Caki2 (cell line): ENCODE data around the gene ANK2. TPM values are rescaled to one million over a fixed set of nuclear protein-coding genes. Genes with fewer than 3 reads are reported as not detected.

Experiments
- DNase-seq: peaks from one replicate; pipeline ENCODE4 v3.0.0-alpha.2; 2015; ENCODE audit warnings: low read depth
- in situ Hi-C: cut with HindIII; loops from 2 replicates; pipeline ENCODE4 v1.10.0; 2016; ENCODE audit warnings: low sequenced_read_pairs, low pct_unique_long_range_greater_than_20kb, mixed read lengths
- total RNA-seq: library from RNA; depleted of rRNA; stranded (reverse); fragments of >200 nt; shearing (Covaris generic); gene quantifications from 2 replicates; pipeline ENCODE4 v1.2.3, GENCODE V29; 2014; ENCODE audit warnings: low replicate concordance

Gene ANK2
- total RNA-seq, 1 experiment from 2014 or later = 8.3 TPM

DNA sequence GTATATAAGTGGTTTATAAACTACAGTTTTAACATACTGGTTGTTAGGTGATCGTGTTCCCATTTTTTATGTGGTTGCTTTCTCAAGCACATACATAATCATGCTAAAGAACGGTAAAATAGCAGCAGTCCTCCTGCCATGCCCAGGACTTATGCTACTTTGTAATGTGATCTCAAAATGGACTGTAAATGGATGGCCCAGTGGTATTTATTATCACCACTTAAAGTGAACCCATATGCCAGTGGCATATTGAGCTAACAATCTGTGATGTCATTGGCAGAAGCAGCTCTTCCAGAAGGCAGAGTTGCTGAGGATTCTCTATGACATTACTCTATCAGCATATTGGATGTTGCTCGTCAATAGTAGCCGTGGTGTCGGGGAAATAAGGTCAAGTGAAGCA is 28.6 kb downstream of the ANK2 start:
- no peak for DNase-seq
- in situ Hi-C loops = no loop called here

DNA sequence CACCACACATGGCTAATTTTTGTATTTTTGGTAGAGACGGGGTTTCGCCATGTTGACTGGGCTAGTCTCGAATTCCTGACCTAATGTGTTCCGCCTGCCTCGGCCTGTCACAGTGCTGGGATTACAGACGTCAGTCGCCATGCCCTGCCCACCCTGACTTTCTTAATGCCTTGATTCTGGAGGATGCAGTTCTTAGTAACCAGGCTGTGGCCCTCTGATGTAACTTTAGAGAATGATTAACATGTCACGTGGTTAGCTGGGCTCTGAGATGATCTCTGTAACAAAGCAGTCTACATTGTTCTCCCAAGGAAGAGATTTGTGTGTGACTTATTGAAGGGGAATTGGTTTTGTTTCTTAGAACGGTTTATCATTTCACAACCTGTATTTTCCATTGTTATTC is 30.6 kb downstream of the ANK2 start:
- peak; percentile 89 for DNase-seq
- in situ Hi-C loops = no loop called here

DNA sequence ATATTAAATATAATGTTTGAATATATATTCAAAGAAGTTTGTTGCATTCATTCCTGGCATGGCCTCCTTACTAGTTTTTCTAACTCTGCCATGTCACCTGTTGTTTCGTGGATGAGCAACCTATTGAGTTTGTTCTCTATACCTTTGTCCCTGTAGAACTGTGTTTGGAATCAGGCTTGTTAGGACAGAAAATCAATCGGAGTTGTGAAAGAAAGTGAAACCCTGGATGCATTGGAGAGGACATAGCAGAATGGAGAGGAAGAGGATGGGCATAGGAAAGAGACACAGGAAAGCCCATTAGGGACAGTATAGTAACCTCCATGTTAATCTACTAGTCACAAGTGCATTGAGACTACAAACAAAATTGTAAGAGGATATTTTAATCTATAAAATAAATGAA is 31.2 kb downstream of the ANK2 start:
- no peak for DNase-seq
- in situ Hi-C loops = no loop called here

DNA sequence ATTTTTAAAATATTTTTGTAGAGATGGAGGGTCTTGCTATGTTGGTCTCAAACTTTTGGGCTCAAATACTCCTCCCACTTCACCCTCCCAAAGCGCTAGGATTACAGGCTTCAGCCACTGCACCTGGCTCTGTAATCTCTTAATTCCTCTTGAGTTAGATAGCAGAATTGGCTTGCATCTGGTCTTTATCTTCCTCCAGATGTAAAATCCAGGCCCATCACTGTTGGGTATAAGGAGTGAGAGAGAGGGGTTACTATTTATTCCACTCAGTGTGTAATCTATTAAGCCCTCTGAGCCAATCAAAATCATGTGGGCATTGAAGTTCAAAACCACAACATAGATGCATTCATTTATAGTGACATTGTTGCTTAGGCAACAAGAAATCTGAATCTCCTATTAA is 33.9 kb downstream of the ANK2 start:
- DNase-seq = no peak
- in situ Hi-C loops = no loop called here

DNA sequence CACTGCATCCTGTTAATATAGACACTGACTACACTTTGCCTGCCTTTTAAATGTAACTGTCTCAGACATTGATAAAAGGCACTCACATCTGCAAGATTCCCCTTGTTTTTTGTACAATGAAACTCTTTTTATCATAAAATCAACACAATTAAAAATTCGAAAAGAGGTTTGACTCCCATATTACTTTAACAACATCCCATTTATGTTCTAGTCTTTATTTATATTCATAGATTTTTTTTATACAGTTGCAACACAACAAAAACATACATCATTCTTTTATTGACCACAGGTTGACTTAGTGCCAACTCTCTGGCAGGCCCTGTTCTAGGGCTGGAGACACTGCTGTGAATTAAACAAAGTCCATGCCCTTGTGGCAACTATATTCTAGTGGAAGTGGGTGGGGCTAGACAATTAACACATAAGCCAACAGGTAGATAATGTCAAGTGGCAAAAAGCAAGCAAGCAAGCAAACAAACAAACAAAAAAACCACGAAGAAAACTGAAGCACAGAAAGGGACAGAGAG is 36.8 kb downstream of the ANK2 start:
- in situ Hi-C loops = no loop called here

DNA sequence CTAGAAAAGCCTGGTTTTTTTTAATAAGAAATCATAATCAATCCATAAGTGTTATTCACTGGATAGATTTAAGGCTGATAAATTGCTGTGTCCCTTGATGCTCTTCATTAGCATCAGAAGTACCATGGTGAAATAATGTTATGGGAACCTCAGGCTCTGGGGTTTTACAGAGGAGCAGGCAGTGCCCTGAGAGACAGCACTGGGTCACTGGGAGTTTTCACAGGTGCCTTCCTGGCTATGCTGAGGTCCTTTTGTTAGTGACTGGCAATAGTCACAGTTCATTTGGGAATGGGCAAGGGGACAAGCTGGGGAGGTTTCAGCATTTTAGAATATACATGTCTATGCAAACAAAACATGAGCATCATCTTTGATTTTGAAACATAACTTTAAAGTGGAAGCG is 38.6 kb downstream of the ANK2 start:
- in situ Hi-C loops = no loop called here
- no peak for DNase-seq

More for the DNA sequence above, 36.8 kb downstream of the ANK2 start:
- no peak for DNase-seq

DNA sequence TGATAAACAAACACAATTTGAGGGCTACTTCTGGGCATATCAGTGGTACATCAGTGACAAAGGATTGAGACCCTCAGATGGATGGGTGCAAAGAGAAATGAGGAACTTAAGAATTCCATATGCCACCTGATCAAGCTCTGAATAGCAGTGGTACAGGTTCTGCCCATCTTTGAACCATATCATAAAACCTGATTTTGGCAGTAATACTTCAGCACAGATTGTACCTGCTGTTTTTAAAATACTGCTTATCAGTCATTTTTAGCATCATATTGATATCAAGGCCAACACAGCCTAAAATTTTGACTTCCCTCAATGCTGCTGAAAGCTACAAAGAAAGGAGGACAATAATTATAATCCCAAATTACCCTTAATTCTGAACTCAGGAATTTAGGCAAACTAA is 41.5 kb downstream of the ANK2 start:
- in situ Hi-C loops = no loop called here

DNA sequence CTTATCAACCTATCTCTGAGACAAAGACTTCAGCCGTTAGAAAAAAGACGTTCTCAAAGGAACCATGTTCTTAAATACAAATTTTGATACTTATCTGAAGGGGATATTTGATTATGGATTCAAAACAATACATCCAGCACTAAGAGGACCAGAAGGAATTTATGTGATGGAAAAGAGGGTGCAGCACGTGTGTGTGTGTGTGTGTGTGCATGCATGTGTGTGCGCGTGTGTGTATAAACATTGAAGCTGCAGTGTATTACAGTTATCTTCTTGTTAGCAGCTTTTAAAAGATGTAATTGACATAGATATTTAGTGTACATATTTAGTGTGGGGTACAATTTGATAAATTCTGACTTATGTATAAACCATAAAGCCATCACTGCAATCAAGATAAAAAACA is 44.9 kb downstream of the ANK2 start:
- in situ Hi-C loops = no loop called here
- DNase-seq = no peak

More for the DNA sequence above, 41.5 kb downstream of the ANK2 start:
- DNase-seq = no peak

DNA sequence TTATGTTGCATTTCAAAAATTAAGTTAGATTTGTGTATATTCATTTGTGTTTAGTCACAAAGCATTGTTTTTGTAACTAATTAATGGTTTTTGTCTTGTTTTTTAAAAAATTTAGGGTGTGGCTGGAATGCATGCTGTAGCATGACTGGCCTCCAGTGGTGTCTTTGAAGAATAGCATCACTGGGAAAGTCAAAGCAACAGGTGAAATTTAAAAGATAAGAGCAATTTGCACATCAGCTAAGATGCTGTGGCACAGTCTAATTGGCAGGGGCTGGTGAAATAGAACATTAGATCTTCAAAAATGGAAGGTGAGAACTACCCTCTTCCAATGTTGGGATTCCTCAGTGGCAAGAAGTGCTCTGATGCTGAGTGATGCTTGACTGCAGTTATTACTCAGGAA is 45.3 kb downstream of the ANK2 start:
- DNase-seq = peak; percentile 14
- in situ Hi-C loops = no loop called here

DNA sequence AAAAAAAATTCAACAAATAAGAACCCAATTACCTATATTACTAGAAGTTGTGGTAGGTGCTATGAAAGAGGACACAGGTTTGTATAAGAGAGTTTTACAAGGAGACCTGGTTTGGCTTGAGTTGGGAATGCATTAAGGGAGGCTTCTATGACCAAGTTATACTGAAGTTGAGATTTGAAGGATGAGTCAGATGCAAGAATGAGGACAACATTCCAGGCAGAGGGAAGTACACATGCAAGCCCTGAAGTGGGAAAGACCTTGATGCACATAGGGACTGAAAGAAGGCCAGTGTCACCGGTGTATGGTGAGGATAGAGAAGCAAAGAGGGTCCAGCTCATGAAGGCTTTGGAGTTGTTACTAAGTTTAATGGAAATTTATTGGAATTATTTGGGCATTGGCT is 52.2 kb downstream of the ANK2 start:
- no peak for DNase-seq

DNA sequence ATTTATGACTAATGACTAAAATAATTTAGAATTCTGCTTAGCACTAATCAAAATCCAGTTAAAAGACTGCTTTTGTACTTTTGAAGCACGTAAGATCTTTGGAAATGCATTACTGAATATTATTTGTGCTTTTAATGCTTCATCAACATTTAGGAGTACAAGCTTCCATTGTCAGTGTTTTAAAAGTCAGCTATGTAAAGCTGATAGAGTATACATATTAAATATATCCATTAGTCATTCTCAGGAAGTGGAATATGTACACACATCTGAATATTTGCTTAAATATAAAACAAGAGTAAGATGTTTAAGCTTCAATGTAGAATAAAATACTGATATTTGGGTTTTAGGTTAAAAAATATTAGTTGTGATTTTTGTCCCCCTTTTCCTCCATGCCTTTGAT is 54.1 kb downstream of the ANK2 start:
- DNase-seq = no peak
- in situ Hi-C loops = no loop called here

More for the DNA sequence above, 52.2 kb downstream of the ANK2 start:
- in situ Hi-C loops = no loop called here

DNA sequence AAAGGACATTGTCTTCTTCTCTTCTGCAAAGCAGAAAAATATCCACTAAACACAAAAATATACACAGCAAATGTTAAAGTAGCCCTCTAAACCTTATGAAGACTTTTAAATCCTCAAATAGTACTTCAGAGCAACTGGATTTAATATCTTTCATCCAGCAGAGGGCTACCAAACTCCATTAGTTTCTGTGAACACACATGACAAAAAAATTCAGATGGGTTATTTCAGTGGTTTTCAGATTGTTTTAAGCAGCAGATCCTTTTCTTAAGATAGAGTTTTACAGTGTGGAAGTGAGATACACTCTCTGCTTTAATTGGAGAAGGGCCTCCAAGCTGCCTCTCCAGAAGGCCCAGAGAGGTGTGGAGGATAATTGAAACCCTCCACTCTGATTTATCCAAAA is 56.7 kb downstream of the ANK2 start:
- in situ Hi-C loops = no loop called here
- peak; percentile 16 for DNase-seq

DNA sequence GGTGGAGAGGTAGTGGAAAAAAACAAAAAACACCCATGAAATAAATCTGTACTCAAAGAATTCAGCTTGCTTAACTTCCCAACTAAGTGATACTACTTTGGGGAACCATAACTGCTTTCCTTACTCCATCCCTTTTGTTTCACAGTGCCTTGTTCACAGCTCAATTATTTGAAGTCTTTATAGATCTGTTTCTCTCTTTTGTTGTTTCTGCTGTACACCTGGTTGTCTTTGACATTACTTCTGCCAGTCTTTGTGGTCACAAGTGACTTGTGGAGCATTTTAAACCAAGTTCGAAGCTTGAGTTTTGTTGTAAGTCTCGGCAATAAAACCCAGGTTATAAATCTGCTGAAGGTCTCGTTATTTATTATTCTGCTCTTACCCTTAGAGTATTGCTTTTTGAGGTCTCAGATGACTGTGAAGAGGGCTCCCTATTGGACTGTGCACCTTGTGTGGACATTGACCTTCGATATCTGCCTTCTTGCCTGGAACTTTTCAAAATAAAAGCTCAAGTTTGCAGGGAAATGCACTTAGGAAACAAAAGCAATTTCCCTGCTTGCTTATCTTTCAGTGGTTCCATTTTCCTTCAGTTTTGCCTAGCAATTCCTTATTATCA is 59.8 kb downstream of the ANK2 start:
- no peak for DNase-seq

DNA sequence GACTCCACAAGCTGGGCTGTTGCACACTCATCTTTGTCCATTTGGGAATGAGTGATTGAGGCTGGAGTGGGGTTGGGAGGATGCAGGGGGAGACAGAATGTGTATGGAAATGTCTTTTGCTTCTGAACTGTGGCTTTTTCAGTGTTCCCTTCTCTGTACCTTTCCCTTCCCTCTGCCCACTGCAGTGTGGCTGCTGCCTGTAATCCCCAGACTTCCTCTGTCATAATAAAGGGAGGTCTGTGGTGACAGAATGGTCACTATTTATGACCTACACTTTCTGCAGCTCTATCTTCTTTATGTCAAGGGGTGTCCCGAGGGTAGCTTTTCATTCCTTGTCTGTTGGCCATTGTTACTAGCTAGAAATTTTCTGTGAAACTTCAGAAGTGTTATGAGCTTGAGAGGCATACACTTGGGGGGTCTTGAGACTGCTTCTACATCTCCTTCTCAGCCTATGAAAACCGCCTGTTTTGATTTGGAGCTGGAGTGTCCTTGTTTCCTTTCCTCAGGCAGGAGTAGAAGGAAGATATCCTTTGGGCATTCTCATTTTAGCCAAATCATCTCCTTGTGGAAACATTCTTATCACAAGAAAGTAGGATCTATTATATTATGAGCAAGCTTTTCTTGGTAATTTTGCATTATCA is 63.0 kb downstream of the ANK2 start:
- DNase-seq = no peak
- in situ Hi-C loops = no loop called here

More for the DNA sequence above, 59.8 kb downstream of the ANK2 start:
- in situ Hi-C loops = no loop called here

DNA sequence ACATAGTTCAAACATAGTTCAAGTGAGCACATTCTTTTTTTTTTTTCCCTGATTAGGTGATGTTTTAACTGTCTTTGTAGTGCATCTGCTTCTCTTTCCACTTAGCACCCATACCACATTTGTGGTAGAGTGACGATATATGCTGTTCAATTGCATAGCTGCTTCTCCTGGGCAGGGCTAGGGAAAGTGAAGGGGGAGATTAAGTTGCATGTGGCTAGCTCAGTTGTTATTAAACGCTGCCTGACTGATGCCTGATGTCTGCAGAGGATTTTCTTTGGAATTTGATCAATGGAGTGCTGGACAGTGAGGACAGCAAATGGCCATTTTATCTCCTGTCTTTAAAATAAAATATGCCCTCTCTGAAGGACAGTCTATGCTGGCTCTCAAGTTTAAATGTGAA is 63.7 kb downstream of the ANK2 start:
- DNase-seq = no peak
- in situ Hi-C loops = no loop called here

DNA sequence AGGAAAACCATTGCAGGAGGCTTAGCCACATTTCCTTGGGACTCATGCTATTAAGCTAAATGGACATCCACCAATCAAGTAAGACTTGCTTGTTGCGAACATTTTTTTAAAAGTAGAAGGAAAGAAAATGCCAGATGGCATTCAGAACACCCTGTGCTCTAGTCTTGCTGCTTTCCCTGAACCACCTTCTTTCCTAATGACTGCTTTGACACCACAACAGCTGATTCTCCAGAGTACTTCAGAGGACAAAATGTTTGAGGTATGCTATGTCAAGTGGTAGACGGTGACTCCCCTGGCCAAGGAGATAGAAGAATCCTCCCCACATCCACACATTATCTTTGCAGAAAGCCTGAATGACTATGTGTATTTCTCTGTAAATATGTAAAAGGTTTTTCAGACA is 65.4 kb downstream of the ANK2 start:
- no peak for DNase-seq
- in situ Hi-C loops = no loop called here

DNA sequence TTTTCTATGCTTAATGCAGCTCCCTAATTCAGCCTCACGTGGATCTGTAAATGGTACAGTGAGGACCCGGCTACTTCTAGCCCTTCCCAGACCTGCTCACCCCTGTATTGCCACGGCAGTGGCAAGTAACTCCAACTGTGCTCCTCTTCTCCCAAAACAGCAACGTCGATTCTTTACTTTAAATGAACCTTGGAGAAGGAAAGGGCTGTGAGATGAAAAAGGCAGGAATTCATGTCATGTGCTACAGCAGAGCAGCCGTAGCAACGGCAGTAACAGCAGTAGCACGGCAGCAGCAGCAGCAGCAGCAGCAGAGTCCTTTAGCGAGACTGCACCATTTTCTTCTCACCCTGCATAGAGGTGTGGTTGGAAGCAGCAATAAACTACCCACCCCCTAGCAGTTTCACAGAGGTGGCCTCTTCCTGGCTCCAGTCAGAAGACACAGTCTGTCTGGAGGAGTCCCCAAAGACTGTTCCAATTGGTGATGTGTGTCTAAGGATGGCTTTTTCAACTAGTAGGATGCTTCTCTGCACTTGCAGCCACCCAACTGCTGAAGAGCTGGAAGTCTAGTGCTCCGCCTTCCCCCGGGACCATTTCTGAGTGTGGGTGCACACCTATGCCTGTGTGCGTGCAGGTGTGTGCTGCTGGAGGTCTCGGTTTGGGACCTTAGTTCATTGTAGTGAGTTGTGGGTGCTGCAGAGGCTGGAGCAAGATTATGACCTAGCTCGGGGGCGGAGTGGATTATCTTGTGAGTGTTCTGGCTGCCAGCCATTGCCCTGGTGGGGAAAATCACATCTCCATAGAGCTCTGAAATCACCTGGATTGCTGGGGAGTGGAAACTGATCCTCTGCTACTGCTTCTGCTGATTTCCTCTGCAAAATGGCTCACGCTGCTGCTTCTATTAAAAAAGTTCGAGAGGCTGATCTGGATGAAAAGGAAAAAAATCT is 67.2 kb downstream of the ANK2 start:
- in situ Hi-C loops = no loop called here
- no peak for DNase-seq

DNA sequence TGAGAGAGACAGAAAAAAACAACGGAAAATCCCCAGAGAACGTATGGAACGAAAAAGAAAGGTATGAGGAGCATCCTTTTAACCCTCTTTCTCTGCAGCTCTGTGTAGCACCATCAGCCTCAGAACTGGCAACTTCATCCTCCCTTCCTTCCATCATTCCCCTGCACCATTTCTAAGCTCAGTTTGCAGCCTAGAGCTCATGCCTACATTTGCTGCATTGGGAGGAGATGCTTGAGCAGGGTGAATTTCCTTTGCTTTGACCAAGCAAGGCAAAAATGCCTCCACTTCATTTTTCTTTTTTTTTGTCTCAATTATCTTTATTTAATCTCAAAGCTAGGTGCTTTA is 67.9 kb downstream of the ANK2 start:
- DNase-seq = no peak
- in situ Hi-C loops = no loop called here

DNA sequence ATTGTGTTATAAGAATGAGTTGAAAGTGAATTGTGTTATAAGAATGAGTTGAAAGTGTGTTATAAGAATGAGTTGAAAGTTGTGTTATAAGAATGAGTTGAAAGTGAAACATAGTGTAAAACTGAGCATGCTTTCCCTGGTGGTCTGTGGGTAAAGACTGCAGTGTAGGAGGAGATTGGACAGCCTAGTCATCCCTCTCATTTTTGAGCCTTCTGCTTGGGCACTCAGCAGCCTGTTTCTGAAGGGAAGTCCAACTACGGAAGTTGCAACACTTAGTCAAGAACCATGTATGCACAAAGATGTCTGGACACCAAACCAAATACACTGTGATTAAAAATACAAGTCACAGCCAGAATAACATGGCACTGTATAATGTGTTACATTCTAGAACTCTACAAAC is 72.6 kb downstream of the ANK2 start:
- in situ Hi-C loops = no loop called here

More for the DNA sequence above, 72.6 kb downstream of the ANK2 start:
- no peak for DNase-seq
